IPS-18c (cell line): Measurements from ENCODE around the gene VPS11.
"Not testable (repeated sequence)": the region's sequence is repeated elsewhere in the genome, so short reads cannot be mapped to it uniquely, and the experiment has no call there.

ENCODE experiments used
- H3K4me3 ChIP-seq: 2 replicates; pipeline ENCODE4 v1.7.0; 2013; ENCODE audit warnings: low read depth, mild to moderate bottlenecking, low read length, moderate library complexity; ENCODE audit not compliant: insufficient read depth
- H3K9me3 ChIP-seq: one replicate; pipeline ENCODE4 v1.6.1; 2013; ENCODE audit warnings: mild to moderate bottlenecking, low read length, moderate library complexity; ENCODE audit not compliant: control insufficient read depth, insufficient read depth

The VPS11 gene

GRCh38 chr11:119056421-119056999 is 11.1 kb upstream of the VPS11 start:
- H3K4me3 ChIP-seq, result peak overlapping the region; percentile 91
- peaks cover 2% of the 10 kb centered on the region for H3K9me3 ChIP-seq

- H3K9me3 ChIP-seq, result peaks cover 2% of the 10 kb centered on the region
These were observed 10.4 kb upstream of the VPS11 start, which contains the start of gene HYOU1 for GRCh38 chr11:119057000-119057769. Gene HYOU1 (minus strand): TSS chr11:119057205. CDS start chr11:119056160, 1,045 bp downstream.

GRCh38 chr11:119059128-119059527 is 8.5 kb upstream of the VPS11 start:
- H3K9me3 ChIP-seq, H3K4me3 ChIP-seq: not testable (repeated sequence)

More at GRCh38 chr11:119057000-119057769, 10.4 kb upstream of the VPS11 start, which contains the start of gene HYOU1:
- H3K4me3 ChIP-seq, result peak within 1 kb of the TSS; percentile 91

GRCh38 chr11:119061256-119061655 is 6.4 kb upstream of the VPS11 start:
- H3K4me3 ChIP-seq, result no peak overlapping the region
- no peaks in the 10 kb centered on the region for H3K9me3 ChIP-seq

GRCh38 chr11:119062779-119063178 is 4.8 kb upstream of the VPS11 start:
- Histone ChIP-seq H3K9me3 (no peaks in the 10 kb centered on the region), H3K4me3 (no peak overlapping the region)

GRCh38 chr11:119065369-119065768 is 2.2 kb upstream of the VPS11 start:
- H3K9me3 ChIP-seq, result no peaks in the 10 kb centered on the region
- H3K4me3 ChIP-seq, result no peak overlapping the region

- H3K9me3 ChIP-seq, result no peaks in the 10 kb centered on the region
These were observed 10.2 kb downstream of the VPS11 start for GRCh38 chr11:119077839-119078238.

GRCh38 chr11:119078675-119079420 is 11.2 kb downstream of the VPS11 start:
- H3K4me3 ChIP-seq, result no peak overlapping the region

More at GRCh38 chr11:119077839-119078238, 10.2 kb downstream of the VPS11 start:
- no peak overlapping the region for H3K4me3 ChIP-seq

GRCh38 chr11:119081682-119082260 is 14.2 kb downstream of the VPS11 start:
- no peak overlapping the region for H3K4me3 ChIP-seq
- H3K9me3 ChIP-seq, result no peaks in the 10 kb centered on the region

More at GRCh38 chr11:119078675-119079420, 11.2 kb downstream of the VPS11 start:
- H3K9me3 ChIP-seq, result no peaks in the 10 kb centered on the region

GRCh38 chr11:119084663-119085436 is 17.2 kb downstream of the VPS11 start, which contains the start of gene HMBS:
Gene HMBS (plus strand): TSS chr11:119084881. CDS start chr11:119085034, 153 bp downstream.
- H3K4me3 ChIP-seq, result peak within 1 kb of the TSS; percentile 96
- no peaks in the 10 kb centered on the region for H3K9me3 ChIP-seq

GRCh38 chr11:119085437-119085847 is 17.8 kb downstream of the VPS11 start:
- H3K9me3 ChIP-seq, result no peaks in the 10 kb centered on the region
- H3K4me3 ChIP-seq, result peak overlapping the region; percentile 96

- Histone ChIP-seq H3K4me3 (no peak overlapping the region), H3K9me3 (no peaks in the 10 kb centered on the region)
These were observed 19.5 kb downstream of the VPS11 start for GRCh38 chr11:119087123-119087522.

GRCh38 chr11:119087747-119088241 is 20.2 kb downstream of the VPS11 start:
- no peaks in the 10 kb centered on the region for H3K9me3 ChIP-seq
- no peak overlapping the region for H3K4me3 ChIP-seq

- H3K9me3 ChIP-seq, result no peaks in the 10 kb centered on the region
- H3K4me3 ChIP-seq, result no peak overlapping the region
These were observed 20.8 kb downstream of the VPS11 start for GRCh38 chr11:119088406-119088805.

GRCh38 chr11:119089319-119089718 is 21.7 kb downstream of the VPS11 start:
- no peaks in the 10 kb centered on the region for H3K9me3 ChIP-seq
- no peak overlapping the region for H3K4me3 ChIP-seq

- Histone ChIP-seq H3K9me3 (no peaks in the 10 kb centered on the region), H3K4me3 (no peak overlapping the region)
These were observed 23.6 kb downstream of the VPS11 start for GRCh38 chr11:119091178-119091577.
